NCI-H1105 (cell line): ENCODE results near the gene TRIM71.
"Not testable (repeated sequence)": the region's sequence is repeated elsewhere in the genome, so short reads cannot be mapped to it uniquely, and the experiment has no call there.

Source experiments
- DNase-seq: peaks from one replicate; lab custom pipeline; 2025; lab: John Stamatoyannopoulos, UW

The TRIM71 gene

GRCh38 chr3:32890420-32891276 lies 72.9 kb downstream of the TRIM71 start:
- no peak for DNase-seq

- DNase-seq: no peak
Observed at GRCh38 chr3:32891365-32891764, 73.6 kb downstream of the TRIM71 start.

DNA sequence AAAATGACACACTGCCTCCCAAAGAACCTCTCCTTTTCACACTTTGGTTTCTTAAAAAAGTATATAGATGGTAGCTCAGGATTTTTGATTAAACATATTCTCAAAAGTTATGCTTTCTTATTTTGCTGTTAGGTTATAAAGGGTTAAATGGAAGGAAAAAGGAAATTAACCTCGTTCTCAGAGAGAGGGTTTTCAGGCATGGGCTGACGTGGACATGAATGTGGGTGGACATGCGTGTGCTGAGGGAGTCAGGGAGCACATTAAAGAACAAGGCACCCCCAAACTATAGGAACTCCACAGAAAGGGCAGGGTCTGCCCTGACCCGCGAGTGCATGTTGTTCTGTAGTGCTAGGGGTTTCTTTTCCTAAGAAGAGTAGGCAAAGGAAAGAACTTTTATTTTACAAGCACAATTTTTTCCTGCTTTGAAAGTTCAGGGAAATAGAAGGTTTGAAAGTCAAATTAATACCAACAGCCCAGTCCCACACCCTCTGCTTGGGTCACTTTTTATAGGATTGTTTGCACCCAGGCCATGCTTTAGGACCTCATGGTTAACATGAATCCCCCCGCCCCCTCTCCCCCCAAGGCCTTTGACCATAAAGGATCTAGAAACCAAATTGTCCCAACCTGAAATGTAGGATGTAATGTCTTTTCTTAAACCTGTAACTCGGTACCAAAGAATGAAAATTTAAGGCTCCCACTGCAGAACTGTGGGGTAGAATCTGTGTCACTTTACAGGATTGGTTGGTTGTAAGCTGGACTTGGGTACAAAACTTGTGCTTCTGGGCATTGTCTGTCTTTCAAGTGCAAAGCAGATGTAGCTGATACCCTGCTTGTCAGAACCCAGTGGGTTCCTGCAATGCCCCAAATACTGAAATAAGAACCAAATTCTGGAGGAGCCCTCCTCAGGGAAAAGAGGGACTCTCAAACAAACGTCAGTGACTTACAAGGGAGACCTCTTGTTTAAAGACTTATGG lies 75.1 kb downstream of the TRIM71 start:
- no peak for DNase-seq

DNA sequence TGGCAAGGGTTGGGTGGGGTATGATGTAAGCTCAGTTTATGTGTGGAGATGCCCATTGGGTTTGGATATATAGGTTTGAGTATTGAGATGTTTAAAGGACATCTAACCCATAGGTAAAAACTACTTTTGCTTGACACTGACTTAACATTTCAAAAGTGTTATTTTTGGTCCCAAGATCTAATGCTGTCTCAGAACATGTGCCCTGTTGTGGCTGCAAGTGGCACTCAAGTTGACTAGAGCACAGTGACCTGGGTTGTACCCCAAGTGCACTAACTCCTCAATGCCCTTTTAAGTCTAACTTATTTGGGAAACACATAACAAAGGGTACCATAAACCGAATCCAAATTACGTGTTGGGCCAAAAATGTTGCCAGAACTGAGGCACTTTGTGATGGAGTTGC lies 77.2 kb downstream of the TRIM71 start:
- no peak for DNase-seq

DNA sequence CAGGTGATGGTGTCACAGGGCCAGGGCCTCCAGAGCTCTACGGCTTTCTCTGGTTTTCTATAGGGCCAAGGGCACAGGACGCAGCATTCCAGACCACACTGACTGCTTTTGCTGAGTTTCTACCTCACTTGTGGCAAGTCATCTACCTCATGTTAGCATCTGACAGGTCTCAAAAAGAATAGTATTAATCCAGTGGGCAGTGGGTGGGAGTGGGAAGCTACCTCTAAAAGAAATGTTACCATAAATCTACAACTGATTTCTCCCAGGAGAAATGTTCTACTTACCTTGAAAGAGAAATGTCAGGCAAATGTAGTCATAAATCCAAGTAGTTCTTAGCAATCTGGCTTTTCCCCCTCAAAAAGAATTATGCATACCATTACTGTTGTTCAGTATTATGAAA lies 77.9 kb downstream of the TRIM71 start:
- DNase-seq: no peak

- DNase-seq: no peak
Observed at GRCh38 chr3:32896143-32896542, 78.3 kb downstream of the TRIM71 start.

DNA sequence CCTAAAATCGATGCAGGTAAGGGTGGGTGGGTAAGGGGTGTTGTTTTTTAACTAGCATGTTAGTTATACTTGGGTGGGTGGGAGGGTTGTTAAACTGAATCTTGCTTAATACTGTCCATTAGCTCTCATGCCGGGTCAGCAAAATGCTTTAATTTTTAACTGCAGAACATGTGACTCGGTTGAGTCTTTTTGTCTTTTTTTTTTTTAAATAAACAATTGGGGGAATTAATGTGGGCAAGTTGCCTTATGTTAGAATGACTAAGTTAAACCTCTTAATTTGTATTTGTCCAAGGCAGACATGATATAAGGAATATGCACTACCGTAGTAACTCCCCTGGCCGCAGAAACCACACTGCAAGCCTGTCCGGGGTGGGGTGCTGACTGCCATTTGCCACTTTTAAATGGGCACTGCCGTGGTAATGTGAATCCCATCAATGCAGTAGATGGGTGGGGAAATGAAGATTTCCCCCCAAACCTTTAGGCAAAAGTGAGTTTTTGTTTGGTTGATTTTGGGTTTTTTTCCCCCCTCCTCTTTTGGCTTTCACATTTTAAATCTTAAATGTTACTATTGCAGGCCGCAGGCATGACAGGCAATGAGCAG lies 79.3 kb downstream of the TRIM71 start:
- DNase-seq: no peak

DNA sequence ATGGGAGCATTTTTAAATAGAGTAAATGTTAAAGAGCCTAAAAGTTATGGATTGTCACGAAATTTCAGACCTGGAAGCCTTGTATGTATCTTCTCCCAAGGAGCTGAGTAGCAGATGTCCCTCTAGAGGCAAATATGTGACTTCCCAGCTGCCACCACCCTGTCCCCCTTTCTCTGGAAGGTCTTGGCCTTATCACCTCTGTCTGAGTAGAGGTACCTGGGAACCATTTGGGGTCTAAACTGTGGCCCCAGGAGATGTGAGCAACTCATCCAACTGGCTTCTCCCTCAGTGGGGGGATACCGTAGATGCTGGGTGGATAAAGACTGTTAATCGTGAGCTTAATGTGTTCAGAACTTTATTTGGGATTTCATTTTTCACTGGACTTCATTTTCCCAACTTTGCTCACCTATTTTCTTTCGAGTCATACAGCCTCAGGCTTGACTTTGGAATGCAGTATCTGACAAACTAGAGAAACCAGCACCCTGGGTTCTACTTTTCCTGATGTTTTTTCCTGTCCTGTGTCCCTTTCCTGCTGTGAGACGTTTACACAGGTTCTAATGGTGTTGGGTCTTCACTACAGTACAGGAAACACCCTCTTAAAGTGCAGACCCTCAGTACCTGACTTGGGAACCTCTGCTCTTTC lies 80.3 kb downstream of the TRIM71 start:
- DNase-seq: no peak

DNA sequence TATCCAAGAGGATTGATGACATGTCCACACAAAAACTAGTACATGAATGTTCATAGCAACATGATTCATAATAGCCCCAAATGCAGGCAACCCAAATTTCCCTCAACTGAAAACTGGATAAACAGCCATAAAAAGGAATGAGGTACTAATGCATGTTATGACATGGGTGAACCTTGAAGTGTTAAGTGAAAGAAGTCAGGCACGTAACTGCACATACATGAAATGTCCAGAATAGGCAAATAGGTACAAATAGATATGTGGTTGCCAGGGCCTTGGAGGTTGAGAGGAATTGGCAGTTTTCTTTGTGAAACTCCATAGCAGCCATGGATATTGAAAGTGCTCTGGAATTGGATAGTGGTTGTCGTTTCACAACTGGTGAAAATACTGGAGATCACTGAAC lies 81.5 kb downstream of the TRIM71 start:
- DNase-seq: no peak

DNA sequence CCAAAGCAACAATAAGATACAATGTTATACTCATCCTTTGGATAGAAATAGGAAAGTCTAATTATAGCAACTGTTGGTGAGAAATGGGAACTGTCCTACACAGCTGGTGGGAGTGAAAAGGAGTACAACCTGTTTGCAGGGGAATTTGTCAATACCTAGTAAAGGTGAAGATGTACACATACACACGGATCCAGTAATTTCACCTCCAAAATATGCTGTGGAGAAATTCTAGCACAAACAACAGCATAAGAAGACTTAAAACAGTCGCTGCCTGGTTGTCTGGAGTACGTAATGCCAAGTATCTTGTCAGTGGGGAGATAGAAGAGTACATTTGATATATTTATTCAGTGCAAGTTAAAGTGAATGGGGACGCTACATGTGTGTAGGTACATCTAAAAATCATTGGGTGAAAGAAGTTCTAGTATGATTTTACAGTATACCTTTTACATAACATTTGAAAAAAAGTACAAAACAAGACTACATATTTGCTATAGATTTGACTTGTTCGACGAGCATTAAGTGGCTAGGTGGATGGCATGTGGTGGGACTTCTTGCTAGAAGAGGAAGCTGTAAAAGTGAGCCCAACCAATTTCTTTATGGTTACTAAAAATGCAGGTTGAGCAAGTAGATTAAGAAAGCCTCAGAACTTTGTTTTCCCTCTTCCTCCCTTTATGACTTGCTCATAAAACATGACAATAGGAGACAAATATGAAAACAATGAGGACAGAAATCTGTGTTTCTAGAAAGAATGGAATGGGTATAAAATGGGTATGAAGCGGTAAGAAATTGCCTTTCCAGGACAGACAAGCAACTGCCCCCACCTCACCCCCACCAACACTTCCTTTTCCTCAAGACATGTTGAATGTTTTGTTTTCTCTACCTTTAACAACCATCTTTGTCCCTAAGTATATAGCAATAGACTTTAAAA lies 83.5 kb downstream of the TRIM71 start:
- no peak for DNase-seq

- peak; percentile 26 for DNase-seq
Observed at GRCh38 chr3:32902887-32903371, 85.1 kb downstream of the TRIM71 start.

DNA sequence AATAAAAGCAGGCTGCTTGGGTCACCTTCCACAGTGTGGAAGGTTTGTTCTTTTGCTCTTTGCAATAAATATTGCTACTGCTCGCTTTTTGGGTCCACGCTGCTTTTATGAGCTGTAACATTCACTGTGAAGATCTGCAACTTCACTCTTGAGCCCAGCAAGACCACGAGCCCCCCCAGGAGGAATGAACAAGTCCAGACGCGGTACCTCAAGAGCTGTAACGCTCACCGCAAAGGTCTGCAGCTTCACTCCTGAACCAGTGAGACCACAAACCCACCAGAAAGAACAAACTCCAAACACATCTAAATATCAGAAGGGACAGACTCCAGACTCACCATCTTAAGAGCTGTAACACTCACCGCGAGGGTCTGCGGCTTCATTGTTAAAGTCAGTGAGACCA lies 86.2 kb downstream of the TRIM71 start:
- DNase-seq: no peak

DNA sequence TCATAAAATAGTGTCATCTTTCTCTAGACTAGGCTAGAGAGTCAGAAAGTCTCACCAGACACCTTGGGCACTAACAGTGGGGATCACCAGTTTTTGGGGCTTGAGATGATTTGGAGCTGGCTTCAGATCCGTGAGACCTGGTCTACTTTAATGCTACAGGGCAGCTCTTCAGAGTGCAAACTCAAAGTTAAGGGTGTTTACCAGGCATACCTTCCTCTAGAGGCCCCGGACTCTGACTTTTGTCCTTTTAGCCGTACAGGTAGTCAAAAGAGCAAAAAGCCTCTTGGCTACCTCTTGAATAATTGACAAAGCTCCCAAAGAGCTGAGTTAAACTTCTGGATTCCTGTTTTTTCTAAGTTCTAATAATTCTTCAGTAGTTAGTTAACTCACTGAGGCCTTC lies 92.2 kb downstream of the TRIM71 start:
- DNase-seq: no peak

GRCh38 chr3:32910954-32911353 lies 93.2 kb downstream of the TRIM71 start:
- DNase-seq: no peak

DNA sequence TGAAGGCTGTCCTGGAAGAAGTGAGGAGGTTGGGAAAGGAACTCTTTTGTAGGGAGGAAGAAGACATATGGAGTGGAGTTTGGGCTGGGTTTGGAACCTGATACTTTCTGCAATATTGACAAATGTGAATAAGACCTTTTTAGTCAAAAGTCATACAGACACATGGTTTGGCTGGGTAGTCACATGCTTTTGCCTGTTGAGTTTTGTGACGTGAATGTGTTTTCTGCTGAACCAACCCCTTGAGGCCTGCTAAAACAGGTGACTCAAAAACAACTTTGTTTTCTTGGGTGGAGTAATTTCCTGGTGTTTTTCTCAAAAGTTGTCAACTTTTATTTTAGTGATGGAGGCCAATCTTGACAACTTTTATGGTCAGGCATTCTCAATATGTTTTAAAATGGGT lies 94.2 kb downstream of the TRIM71 start:
- DNase-seq: no peak

GRCh38 chr3:32913790-32914446 lies 96.1 kb downstream of the TRIM71 start:
- DNase-seq: no peak

GRCh38 chr3:32919920-32920319 lies 102.1 kb downstream of the TRIM71 start:
- no peak for DNase-seq

- no peak for DNase-seq
Observed at GRCh38 chr3:32922078-32922477, 104.3 kb downstream of the TRIM71 start.

- DNase-seq: no peak
Observed at GRCh38 chr3:32930161-32930560, 112.4 kb downstream of the TRIM71 start.

DNA sequence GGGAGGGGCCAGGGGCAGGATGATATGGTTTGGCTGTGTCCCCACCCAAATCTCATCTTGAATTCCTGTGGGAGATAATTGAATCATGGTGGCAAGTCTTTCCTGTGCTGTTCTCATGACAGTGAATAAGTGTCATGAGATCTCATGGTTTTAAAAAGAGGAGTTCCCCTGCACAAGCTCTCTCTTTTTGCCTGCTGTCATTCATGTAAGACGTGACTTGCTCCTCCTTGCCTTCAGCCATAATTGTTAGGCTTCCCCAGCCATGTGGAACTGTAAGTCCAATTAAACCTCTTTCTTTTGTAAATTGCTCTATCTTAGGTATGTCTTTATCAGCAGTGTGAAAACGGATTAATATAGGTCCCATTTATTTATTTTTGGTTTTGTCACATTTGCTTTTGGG lies 113.5 kb downstream of the TRIM71 start:
- DNase-seq: not testable (repeated sequence)
